PC-9 (cell line): Measurements from ENCODE around the gene SH3RF2. TPM values are rescaled to one million over a fixed set of nuclear protein-coding genes. Genes with fewer than 3 reads are reported as not detected.

Experiments used
- BruUV-seq: library from RNA; stranded (reverse); fragments of 400-500 nt; replicated peaks from 2 replicates; lab custom pipeline; 2021; lab: Mats Ljungman, UMichigan
- CTCF ChIA-PET: fragments of 300-600 bp; sonication (Branson Sonifier 250); formaldehyde crosslinking; loops from one replicate; lab custom pipeline; 2022; ENCODE audit warnings: antibody characterized with exemption; lab: Charles Lee
- POLR2A ChIA-PET: fragments of 300-600 bp; sonication (Branson Sonifier 250); formaldehyde crosslinking; loops from one replicate; lab custom pipeline; 2022; ENCODE audit warnings: antibody characterized with exemption; ENCODE audit not compliant: unreplicated experiment; lab: Charles Lee
- DNase-seq, 2 experiments: peaks; one replicate each; pipeline versions ENCODE4 v3.0.0 to v3.0.0-alpha.2; 2015 to 2022; ENCODE audit warnings: mixed read lengths in 1 of 2
- H2AFZ ChIP-seq: fragments of 200-600 bp; sonication (generic); 2 replicates; pipeline ENCODE4 v1.8.1; 2017; ENCODE audit warnings: antibody characterized with exemption
- H3F3A ChIP-seq: fragments of 200-600 bp; sonication (generic); 2 replicates; pipeline ENCODE4 v1.8.1; 2017; ENCODE audit warnings: antibody characterized with exemption, mild to moderate bottlenecking, low read depth; ENCODE audit not compliant: insufficient read depth
- H3K27ac ChIP-seq: fragments of 200-600 bp; sonication (generic); 2 replicates; pipeline ENCODE4 v1.6.1; 2016; ENCODE audit warnings: mixed run types
- H3K27me3 ChIP-seq: fragments of 200-600 bp; sonication (generic); 2 replicates; pipeline ENCODE4 v1.6.1; 2016; ENCODE audit warnings: low read depth, mixed run types; ENCODE audit not compliant: insufficient read depth
- H3K36me3 ChIP-seq: fragments of 200-600 bp; sonication (generic); 2 replicates; pipeline ENCODE4 v1.6.1; 2016; ENCODE audit warnings: low read depth, mixed run types
- H3K4me1 ChIP-seq: fragments of 200-600 bp; sonication (generic); replicated peaks from 2 replicates; pipeline ENCODE4 v1.6.1; 2016; ENCODE audit warnings: mixed run types; ENCODE audit not compliant: insufficient read depth
- H3K4me2 ChIP-seq: fragments of 200-600 bp; sonication (generic); 2 replicates; pipeline ENCODE4 v1.6.1; 2017; ENCODE audit warnings: mixed run types
- H3K4me3 ChIP-seq: fragments of 200-600 bp; sonication (generic); 2 replicates; pipeline ENCODE4 v1.6.1; 2016; ENCODE audit warnings: mixed run types
- H3K79me2 ChIP-seq: fragments of 200-600 bp; sonication (generic); 2 replicates; pipeline ENCODE4 v1.6.1; 2017; ENCODE audit warnings: low read depth, mixed run types
- H3K9me2 ChIP-seq: fragments of 200-600 bp; sonication (generic); 2 replicates; pipeline ENCODE4 v1.8.1; 2017; ENCODE audit warnings: mild to moderate bottlenecking; ENCODE audit not compliant: insufficient read depth
- H3K9me3 ChIP-seq: fragments of 200-600 bp; sonication (generic); 2 replicates; pipeline ENCODE4 v1.8.1; 2016; ENCODE audit warnings: low read depth; ENCODE audit not compliant: insufficient read depth
- H4K20me1 ChIP-seq: fragments of 200-600 bp; sonication (generic); 2 replicates; pipeline ENCODE4 v1.8.1; 2017; ENCODE audit not compliant: insufficient read depth
- CTCF ChIP-seq: fragments of 200-600 bp; sonication (generic); conservative IDR thresholded peaks from 2 replicates; pipeline ENCODE4 v1.6.1; 2017; ENCODE audit warnings: mixed run types, antibody characterized with exemption, mild to moderate bottlenecking, moderate library complexity
- EZH2 ChIP-seq: fragments of 200-600 bp; sonication (generic); IDR thresholded peaks from 2 replicates; pipeline ENCODE4 v1.8.0; 2017; ENCODE audit warnings: antibody characterized with exemption, low read depth
- intact Hi-C: fragments of 100-400 bp; cut with micrococcal nuclease; formaldehyde crosslinking; loops from one replicate; pipeline ENCODE4 v1.10.0; 2022; ENCODE audit not compliant: unreplicated experiment
- total RNA-seq: library from RNA; stranded (reverse); gene quantifications from 2 replicates; pipeline ENCODE4 v1.2.3, GENCODE V29; 2021

Gene SH3RF2
- total RNA-seq, 1 experiment from 2014 or later = 37.2 TPM

- ChIA-PET CTCF (no interaction called here), POLR2A (no interaction called here)
- no peaks in the 10 kb centered on the region for H4K20me1 ChIP-seq
Measured at GRCh38 chr5:146066968-146067367, 130.6 kb downstream of the SH3RF2 start.

GRCh38 chr5:146068206-146068605, 131.8 kb downstream of the SH3RF2 start:
- Histone ChIP-seq H3K4me1 (no peaks in the 10 kb centered on the region), H2AFZ (no peak overlapping the region), H3K9me2 (no peaks in the 10 kb centered on the region), H3F3A (no peaks in the 10 kb centered on the region), H3K27me3 (no peaks in the 10 kb centered on the region), H3K79me2 (no peaks in the 10 kb centered on the region), H3K4me3 (no peak overlapping the region), H3K4me2 (no peak overlapping the region), H3K36me3 (no peaks in the 10 kb centered on the region), H4K20me1 (no peaks in the 10 kb centered on the region), H3K9me3 (no peaks in the 10 kb centered on the region), H3K27ac (no peak overlapping the region)
- TF ChIP-seq CTCF (no peak), EZH2 (no peak)
- DNase-seq = no peak
- ChIA-PET POLR2A (no interaction called here), CTCF (no interaction called here)
- BruUV-seq = no TSS peak
- intact Hi-C loops = no loop called here

More at GRCh38 chr5:146066968-146067367, 130.6 kb downstream of the SH3RF2 start:
- H3K4me2 ChIP-seq = no peak overlapping the region
- no peaks in the 10 kb centered on the region for H3K4me1 ChIP-seq
- no peaks in the 10 kb centered on the region for H3K9me2 ChIP-seq
- no peaks in the 10 kb centered on the region for H3K27me3 ChIP-seq
- H3K79me2 ChIP-seq = no peaks in the 10 kb centered on the region
- H3K27ac ChIP-seq = no peak overlapping the region
- no peaks in the 10 kb centered on the region for H3K36me3 ChIP-seq
- no peaks in the 10 kb centered on the region for H3F3A ChIP-seq
- TF ChIP-seq EZH2 (no peak), CTCF (no peak)
- no TSS peak for BruUV-seq
- no peak for DNase-seq
- H2AFZ ChIP-seq = no peak overlapping the region
- H3K4me3 ChIP-seq = no peak overlapping the region
- H3K9me3 ChIP-seq = no peaks in the 10 kb centered on the region
- intact Hi-C loops = no loop called here

GRCh38 chr5:146068977-146069779, 132.8 kb downstream of the SH3RF2 start:
- intact Hi-C loops = no loop called here
- Histone ChIP-seq H2AFZ (no peak overlapping the region), H3K27me3 (no peaks in the 10 kb centered on the region), H3K36me3 (no peaks in the 10 kb centered on the region), H4K20me1 (no peaks in the 10 kb centered on the region), H3K4me1 (no peaks in the 10 kb centered on the region), H3K9me2 (no peaks in the 10 kb centered on the region), H3K27ac (no peak overlapping the region), H3K9me3 (no peaks in the 10 kb centered on the region), H3K79me2 (no peaks in the 10 kb centered on the region), H3K4me2 (no peak overlapping the region), H3K4me3 (no peak overlapping the region), H3F3A (no peaks in the 10 kb centered on the region)
- TF ChIP-seq EZH2 = no peak
- TF ChIP-seq CTCF = no peak
- ChIA-PET CTCF (no interaction called here), POLR2A (no interaction called here)
- BruUV-seq = no TSS peak
- DNase-seq = no peak
